GM21576 (cell line): ENCODE measurements around the gene GSTA1.
"Not testable (repeated sequence)": the region's sequence is repeated elsewhere in the genome, so short reads cannot be mapped to it uniquely, and the experiment has no call there.

ENCODE experiments used
- ATAC-seq: cut with Tn5 transposase; IDR thresholded peaks from one replicate; pipeline ENCODE4 v1.9.1; 2021; ENCODE audit warnings: mild to moderate bottlenecking, moderate library complexity; ENCODE audit not compliant: unreplicated experiment

The GSTA1 gene

GRCh38 chr6:52809777-52810176, 6.2 kb upstream of the GSTA1 start:
- ATAC-seq: not testable (repeated sequence)

GRCh38 chr6:52808660-52809059, 5.0 kb upstream of the GSTA1 start:
- ATAC-seq: no peak

GRCh38 chr6:52802806-52803205, 810 bp downstream of the GSTA1 start:
- ATAC-seq: no peak

GRCh38 chr6:52801188-52801841, 2.3 kb downstream of the GSTA1 start:
- no peak for ATAC-seq

- ATAC-seq: not testable (repeated sequence)
These were observed 4.3 kb downstream of the GSTA1 start for GRCh38 chr6:52799272-52799671.

- not testable (repeated sequence) for ATAC-seq
These were observed 9.2 kb downstream of the GSTA1 start for GRCh38 chr6:52794366-52794765.

GRCh38 chr6:52790861-52791260, 12.8 kb downstream of the GSTA1 start:
- no peak for ATAC-seq

- not testable (repeated sequence) for ATAC-seq
These were observed 14.0 kb downstream of the GSTA1 start for GRCh38 chr6:52789658-52790057.

GRCh38 chr6:52788478-52788877, 15.1 kb downstream of the GSTA1 start:
- ATAC-seq: no peak

GRCh38 chr6:52787917-52788316, 15.7 kb downstream of the GSTA1 start:
- ATAC-seq: no peak

GRCh38 chr6:52786249-52786956, 17.2 kb downstream of the GSTA1 start:
- no peak for ATAC-seq

GRCh38 chr6:52782696-52783274, 20.8 kb downstream of the GSTA1 start:
- ATAC-seq: not testable (repeated sequence)

GRCh38 chr6:52782209-52782608, 21.4 kb downstream of the GSTA1 start:
- not testable (repeated sequence) for ATAC-seq

- no peak for ATAC-seq
These were observed 24.4 kb downstream of the GSTA1 start for GRCh38 chr6:52779237-52779636.

GRCh38 chr6:52776711-52777351, 26.8 kb downstream of the GSTA1 start:
- not testable (repeated sequence) for ATAC-seq

GRCh38 chr6:52769399-52769798, 34.2 kb downstream of the GSTA1 start:
- not testable (repeated sequence) for ATAC-seq

- not testable (repeated sequence) for ATAC-seq
These were observed 36.0 kb downstream of the GSTA1 start for GRCh38 chr6:52767658-52768057.

GRCh38 chr6:52763322-52763916, 40.2 kb downstream of the GSTA1 start, which contains the start of gene GSTA2:
Gene GSTA2 (minus strand): TSS chr6:52763475. CDS start chr6:52757947, 5,528 bp downstream.
- not testable (repeated sequence) for ATAC-seq

- ATAC-seq: not testable (repeated sequence)
These were observed 41.7 kb downstream of the GSTA1 start for GRCh38 chr6:52761673-52762491.

GRCh38 chr6:52760105-52760765, 43.4 kb downstream of the GSTA1 start:
- ATAC-seq: no peak
